Nucleus accumbens (tissue), 56 donors: ENCODE data around the gene PALM.
A peak's percentile ranks its signal among the peaks of the same experiment; 100 is the strongest.
"Not testable (repeated sequence)": the region's sequence is repeated elsewhere in the genome, so short reads cannot be mapped to it uniquely, and the experiment has no call there.

Experiments used
- DNase-seq, 56 donors: peaks; one replicate each; lab custom pipeline; 2025; lab: John Stamatoyannopoulos, UW

Gene PALM

GRCh38 chr19:702847-703246 lies 5.9 kb upstream of the PALM start:
- DNase-seq = not testable (repeated sequence)

DNA sequence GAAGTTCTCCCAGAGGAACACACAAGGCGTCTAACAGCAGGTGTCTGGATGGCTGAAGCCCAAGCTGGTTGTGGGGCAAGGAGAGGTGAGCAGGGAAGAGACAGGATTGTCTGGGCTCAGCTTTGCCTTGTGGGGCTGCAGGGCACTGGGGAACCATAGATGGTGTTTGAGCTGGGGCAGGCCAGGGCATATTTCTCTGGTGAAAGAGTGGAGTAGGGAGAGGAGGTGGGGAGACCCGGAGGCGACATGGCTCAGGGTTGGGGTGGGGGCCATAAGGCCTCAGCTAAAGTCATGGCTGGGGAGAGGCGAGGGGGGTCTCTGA lies 5.4 kb upstream of the PALM start:
- DNase-seq = no peak

- DNase-seq = peak in 32 of 56 donors; percentile 10 to 84 (median 50)
These were observed 4.9 kb upstream of the PALM start for GRCh38 chr19:703651-704446.

GRCh38 chr19:704447-704741 lies 4.3 kb upstream of the PALM start:
- DNase-seq = no peak

- peak in 3 of 56 donors; percentile 13 to 48 (median 38) for DNase-seq
These were observed 645 bp downstream of the PALM start for GRCh38 chr19:709196-709964.

DNA sequence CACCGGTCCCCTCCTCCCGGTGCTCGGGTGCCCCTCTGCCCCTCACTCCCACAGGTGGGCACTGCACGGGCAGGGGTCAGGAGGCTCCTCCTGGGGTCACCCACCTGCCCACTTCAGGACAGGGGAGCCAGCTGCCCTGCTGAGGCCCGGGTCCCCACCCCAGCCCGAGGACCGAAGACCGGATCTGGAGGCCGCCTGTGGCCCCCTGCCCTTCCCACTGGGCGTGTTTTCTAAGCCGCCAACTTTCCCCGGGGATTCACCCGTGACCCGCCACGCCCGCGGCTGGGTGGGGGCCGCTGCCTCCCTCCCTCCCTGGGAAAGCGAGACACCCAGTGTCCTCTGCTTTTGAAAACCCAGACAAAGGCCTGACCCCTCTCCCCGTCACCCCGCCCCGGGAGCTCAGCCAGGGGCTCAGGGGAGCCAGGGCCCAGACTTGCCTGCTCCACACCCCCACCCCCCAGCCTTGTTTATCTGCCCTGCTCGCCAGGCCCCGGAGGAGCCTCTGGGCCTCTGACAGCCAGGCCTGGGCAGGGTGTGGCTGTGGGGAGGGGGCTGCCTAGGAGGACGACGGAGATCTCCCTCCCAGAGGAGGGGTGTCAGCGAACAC lies 1.3 kb downstream of the PALM start:
- DNase-seq = peak in 34 of 56 donors; percentile 4 to 69 (median 30)

DNA sequence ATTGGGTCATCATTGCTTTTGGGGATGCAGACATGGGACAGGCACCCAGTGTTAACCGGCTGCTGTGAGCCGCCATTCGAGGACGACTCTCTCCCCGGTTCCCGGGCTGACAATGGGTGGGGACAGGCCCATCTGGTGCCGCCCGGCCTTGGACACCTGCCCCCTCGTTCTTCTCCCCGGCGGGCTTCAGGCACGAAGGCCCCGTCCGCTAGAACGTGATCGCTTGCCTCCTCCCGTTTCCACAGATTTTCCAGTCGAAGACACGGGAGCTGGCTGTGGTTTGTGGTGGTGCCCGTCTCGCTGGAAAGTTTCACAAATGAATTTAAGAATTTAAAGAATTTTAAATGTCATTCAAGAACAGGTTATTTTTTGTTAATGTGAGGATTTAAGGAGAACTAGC lies 2.0 kb downstream of the PALM start:
- peak in 2 of 56 donors; percentile 8 to 17 for DNase-seq

GRCh38 chr19:711254-711653 lies 2.5 kb downstream of the PALM start:
- DNase-seq = no peak

DNA sequence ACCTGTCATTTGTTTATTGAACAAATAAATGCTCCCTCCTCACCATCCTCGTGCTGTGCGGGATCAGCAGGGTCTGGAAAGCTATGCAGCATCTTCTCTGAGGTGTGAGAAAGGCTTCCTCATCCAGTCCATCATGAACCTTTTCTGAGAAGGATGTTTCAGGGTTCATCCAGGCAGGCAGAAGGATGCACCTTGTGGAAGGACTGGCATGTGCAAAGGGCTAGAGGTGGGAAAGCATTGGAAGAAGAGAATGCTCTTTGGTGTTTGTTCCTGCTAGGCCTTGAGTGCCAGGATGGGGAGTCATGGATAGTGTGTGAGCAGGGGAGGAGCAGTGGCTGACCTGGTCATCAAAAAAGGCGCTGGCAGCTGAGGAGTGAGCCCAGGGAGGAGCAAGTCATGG lies 6.6 kb downstream of the PALM start:
- no peak for DNase-seq

- DNase-seq = peak in 20 of 56 donors; percentile 10 to 64 (median 32)
These were observed 9.7 kb downstream of the PALM start for GRCh38 chr19:718251-718951.

GRCh38 chr19:718991-719512 lies 10.3 kb downstream of the PALM start:
- DNase-seq = peak in 47 of 56 donors; percentile 8 to 80 (median 52)

DNA sequence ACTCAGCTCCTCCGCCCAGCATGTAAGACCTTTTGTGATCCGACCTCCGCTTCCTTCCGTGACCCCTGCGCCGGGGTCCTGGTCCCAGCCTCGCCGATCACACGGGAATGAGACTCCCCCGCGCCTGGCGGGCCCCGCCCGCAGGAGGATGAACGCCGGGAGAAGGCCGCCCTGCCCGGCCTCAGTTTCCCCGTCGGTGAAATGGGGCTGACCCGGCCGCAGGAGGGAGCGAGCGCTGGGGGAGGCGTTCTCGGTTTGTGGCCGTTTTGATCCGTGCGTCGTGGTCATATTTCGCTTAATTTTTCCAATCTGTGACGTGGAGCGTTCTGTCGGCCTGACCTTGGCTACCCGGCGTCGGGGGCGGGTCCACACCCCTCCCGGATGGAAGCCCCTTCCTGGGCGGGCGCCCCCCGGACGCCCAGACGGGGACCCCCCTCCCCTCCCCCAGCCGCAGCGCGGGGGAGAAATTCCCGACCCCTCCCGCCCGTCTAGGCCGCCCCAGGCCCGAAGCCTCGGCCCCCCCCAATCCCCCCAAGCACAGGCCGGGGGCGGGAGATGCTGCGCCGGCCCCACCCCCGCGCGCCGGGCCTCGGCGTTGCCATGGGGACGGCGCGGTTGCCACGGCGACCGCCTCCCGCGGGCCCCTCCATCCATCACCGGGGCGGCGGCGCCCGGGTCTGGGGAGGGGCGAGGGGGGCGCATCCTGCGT lies 11.1 kb downstream of the PALM start:
- DNase-seq = peak in 37 of 56 donors; percentile 13 to 78 (median 44)

DNA sequence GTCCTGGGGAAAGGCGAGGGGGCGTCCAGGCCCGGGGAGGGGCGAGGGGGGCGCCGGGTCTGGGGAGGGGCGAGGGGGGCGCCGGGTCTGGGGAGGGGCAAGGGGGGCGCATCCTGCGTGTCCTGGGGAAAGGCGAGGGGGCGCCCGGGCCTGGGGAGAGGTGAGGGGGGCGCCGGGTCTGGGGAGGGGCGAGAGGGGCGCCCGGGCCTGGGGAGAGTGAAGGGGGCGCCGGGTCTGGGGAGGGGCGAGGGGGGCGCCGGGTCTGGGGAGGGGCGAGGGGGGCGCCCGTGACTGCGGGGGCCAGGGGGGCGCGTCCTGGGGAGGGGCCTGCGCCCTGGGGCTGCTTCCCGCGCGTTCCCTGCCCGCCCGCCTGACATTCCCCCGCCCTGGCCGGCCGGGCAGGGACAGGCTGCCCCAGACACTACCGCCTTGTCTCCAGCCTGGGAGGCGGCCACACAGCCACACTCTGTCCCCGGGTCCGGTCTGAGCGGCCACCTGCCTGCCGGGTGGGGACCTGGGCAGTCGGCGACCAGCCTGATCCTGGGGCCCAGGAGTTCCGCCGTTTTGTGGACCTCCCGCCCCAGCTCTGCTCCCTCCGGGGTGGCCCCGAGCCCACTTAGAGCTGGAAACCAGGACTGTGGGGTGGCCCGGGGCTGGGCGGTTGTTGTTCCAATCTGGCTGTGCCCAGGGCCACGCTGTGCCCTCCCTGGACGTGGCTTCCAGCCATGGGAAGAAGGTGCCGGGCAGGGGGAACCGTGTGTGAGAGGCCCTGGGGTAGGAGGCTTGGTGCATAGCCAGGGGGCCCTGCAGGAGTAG lies 11.8 kb downstream of the PALM start:
- DNase-seq = peak in 53 of 56 donors; percentile 10 to 89 (median 51)

DNA sequence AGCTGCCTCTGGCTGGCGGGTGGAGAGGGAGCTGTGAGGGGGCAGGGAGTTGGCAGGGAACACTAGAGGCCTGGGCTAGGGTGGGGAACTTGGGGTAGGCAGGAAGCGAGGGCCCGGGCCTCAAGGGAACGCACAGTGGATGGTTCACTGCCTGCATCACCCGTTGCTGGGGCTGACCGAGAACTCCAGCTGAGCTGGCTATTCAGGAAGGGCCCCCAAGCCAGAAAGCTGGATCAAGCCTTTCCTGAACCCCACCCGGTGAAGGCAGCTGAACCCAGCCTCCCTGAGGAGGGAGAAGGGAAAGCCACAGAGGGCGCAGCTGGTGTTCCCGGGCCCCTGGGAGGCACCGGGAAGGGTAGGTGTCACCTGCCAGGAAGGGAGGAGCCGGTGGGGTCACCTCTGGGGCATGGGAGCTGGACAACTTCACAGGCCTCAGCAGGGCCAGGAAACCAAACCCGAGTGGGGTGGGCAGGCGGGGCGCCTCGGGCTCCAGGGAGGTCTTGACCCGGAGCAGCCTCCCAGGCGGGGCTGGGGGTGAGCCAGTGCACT lies 13.9 kb downstream of the PALM start:
- DNase-seq = peak in 3 of 56 donors; percentile 21 to 30 (median 22)

DNA sequence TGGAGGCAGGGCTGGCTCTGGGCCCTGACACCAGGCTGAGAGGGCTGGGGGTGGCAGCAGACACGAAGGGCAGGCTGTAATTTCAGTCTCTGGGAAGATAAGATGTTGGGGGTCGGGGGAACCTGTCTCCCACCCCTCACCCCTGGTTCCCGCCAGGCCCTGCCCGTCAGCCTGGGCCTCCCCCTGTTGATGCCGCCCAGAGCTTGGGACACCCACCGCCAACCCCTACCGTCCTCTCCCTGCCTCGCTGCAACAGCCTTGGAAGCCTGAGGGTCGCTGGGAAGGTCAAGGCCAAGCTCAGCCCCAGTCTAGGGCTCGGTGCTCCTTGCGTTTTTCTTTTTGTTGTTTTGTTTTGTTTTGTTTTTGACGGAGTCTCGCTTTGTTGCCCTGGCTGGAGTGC lies 14.5 kb downstream of the PALM start:
- DNase-seq = no peak

DNA sequence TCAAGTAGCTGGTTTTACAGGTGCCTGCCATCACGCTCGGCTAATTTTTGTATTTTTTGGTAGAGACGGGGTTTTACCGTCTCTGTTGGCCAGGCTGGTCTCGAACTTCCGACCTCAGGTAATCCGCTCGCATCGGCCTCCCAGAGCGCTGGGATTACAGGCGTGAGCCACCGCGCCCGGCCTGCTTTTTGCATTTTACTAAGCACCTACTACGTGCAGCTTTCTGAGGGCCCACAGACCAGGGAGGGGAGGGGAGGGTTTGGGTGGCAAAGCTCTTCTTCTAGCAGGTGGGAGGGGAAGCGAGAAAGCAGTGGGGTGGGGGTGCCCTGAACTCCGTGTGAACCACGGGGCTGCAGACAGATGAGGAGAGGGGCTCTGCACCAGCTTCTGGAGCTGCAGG lies 15.0 kb downstream of the PALM start:
- no peak for DNase-seq

DNA sequence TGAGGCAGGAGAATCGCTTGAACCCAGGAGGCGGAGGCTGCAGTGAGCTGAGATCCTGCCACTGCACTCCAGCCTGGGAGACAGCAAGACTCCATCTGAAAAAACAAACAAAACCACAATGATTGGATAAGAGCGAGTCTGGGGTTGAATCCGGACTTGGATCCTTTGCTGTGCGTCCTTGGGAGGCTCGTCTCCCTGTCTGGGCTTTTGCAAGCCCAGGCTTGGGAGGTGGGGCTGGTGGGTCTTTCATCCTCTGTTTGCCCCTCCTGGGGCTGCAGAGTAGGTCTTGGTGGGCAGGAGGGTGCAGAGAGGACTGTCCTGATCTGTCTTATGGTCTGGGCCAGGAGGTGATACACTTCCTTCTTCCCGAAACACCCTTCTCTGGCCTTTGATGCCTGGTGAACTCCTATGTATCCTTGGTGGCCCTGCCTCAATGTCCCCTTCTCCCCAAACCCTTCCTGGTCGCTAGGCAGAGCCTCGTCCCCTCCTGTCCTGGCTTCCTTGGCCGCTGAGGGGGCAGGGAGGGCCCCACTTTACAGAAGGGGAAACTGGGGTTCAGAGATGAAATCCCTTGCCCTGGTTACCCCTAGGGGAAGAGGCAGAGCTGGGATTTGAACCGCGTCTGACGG lies 16.8 kb downstream of the PALM start:
- DNase-seq = no peak
